ENCODE results near the gene BTN2A1. TPM values are rescaled to one million over a fixed set of nuclear protein-coding genes. Genes with fewer than 3 reads are reported as not detected.

Gene BTN2A1
- total and polyA plus RNA-seq, 2 of the 13 experiments (the other 11 are each of a cell fraction or from before 2014, with no cell fraction given), result 16.4 to 30.4 TPM

DNA sequence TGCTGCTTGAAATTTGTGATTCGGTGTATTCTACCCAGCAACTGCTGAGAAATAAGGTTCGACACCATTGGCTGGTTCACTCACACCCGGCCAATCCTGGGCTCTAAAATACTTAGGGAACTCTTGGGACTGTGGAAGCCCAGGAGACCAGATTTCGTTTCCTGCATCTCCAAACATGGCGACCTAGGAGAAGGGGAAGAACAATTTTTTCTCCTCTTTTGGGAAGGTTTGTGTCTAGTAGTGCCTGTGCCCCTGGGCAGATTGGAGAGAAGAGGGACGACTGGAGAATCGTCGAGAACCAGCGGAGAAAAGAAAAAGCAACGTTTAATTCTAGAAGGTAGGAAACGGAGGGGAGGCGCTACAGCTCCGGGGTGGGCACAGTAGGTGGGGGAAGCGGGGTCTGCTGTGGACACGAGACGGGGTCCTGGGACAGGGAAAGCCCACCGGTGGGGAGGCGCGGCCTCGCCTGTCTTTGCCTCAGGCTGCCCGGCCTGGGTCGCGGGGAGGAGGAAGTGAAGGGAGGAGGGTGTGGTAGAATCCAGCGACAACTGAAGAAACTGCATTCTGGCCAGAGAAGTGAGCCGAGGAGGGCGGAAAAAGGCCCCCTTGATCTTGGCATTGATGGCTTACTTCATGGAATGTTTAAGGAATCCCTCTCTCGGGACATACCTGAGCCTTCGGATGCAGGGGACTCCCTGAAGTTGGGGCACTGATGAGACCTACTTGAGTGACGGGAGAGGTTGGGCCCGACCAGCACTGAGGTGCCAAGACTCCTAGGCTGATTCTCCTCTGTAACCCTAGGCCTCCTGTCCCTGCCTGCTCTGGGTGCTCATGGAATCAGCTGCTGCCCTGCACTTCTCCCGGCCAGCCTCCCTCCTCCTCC is at the start of gene BTN2A1 (continued):
- TF ChIP-seq TOPORS (CRISPR knock-in tag; IDR thresholded peaks at IDR 0.05), result no peak
- TF ChIP-seq, protein P1, sequence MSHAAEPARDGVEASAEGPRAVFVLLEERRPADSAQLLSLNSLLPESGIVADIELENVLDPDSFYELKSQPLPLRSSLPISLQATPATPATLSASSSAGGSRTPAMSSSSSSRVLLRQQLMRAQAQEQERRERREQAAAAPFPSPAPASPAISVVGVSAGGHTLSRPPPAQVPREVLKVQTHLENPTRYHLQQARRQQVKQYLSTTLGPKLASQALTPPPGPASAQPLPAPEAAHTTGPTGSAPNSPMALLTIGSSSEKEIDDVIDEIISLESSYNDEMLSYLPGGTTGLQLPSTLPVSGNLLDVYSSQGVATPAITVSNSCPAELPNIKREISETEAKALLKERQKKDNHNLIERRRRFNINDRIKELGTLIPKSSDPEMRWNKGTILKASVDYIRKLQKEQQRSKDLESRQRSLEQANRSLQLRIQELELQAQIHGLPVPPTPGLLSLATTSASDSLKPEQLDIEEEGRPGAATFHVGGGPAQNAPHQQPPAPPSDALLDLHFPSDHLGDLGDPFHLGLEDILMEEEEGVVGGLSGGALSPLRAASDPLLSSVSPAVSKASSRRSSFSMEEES (CRISPR knock-in tag; IDR thresholded peaks at IDR 0.05), result no peak
- no peak for TF ChIP-seq ZBED4 (CRISPR knock-in tag; IDR thresholded peaks at IDR 0.05; ENCODE audit: borderline replicate concordance)
- TF ChIP-seq ZFAT (CRISPR knock-in tag; conservative IDR thresholded peaks at IDR 0.05), result no peak
- no peak for TF ChIP-seq ZNF230 (CRISPR knock-in tag; IDR thresholded peaks at IDR 0.05)
- no peak for TF ChIP-seq TCF7L2 (IDR thresholded peaks at IDR 0.05; ENCODE audit: low read depth, low read length)
- TF ChIP-seq HES4 (CRISPR knock-in tag; IDR thresholded peaks at IDR 0.05; ENCODE audit: borderline replicate concordance), result no peak
- TF ChIP-seq, protein P2, sequence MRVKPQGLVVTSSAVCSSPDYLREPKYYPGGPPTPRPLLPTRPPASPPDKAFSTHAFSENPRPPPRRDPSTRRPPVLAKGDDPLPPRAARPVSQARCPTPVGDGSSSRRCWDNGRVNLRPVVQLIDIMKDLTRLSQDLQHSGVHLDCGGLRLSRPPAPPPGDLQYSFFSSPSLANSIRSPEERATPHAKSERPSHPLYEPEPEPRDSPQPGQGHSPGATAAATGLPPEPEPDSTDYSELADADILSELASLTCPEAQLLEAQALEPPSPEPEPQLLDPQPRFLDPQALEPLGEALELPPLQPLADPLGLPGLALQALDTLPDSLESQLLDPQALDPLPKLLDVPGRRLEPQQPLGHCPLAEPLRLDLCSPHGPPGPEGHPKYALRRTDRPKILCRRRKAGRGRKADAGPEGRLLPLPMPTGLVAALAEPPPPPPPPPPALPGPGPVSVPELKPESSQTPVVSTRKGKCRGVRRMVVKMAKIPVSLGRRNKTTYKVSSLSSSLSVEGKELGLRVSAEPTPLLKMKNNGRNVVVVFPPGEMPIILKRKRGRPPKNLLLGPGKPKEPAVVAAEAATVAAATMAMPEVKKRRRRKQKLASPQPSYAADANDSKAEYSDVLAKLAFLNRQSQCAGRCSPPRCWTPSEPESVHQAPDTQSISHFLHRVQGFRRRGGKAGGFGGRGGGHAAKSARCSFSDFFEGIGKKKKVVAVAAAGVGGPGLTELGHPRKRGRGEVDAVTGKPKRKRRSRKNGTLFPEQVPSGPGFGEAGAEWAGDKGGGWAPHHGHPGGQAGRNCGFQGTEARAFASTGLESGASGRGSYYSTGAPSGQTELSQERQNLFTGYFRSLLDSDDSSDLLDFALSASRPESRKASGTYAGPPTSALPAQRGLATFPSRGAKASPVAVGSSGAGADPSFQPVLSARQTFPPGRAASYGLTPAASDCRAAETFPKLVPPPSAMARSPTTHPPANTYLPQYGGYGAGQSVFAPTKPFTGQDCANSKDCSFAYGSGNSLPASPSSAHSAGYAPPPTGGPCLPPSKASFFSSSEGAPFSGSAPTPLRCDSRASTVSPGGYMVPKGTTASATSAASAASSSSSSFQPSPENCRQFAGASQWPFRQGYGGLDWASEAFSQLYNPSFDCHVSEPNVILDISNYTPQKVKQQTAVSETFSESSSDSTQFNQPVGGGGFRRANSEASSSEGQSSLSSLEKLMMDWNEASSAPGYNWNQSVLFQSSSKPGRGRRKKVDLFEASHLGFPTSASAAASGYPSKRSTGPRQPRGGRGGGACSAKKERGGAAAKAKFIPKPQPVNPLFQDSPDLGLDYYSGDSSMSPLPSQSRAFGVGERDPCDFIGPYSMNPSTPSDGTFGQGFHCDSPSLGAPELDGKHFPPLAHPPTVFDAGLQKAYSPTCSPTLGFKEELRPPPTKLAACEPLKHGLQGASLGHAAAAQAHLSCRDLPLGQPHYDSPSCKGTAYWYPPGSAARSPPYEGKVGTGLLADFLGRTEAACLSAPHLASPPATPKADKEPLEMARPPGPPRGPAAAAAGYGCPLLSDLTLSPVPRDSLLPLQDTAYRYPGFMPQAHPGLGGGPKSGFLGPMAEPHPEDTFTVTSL (CRISPR knock-in tag; IDR thresholded peaks at IDR 0.05; ENCODE audit: borderline replicate concordance), result no peak; the same call in 1 of the 2 replicates
- TF ChIP-seq ISL2 (CRISPR knock-in tag; IDR thresholded peaks at IDR 0.05), result no peak; the same call in 1 of the 2 replicates
- no peak for TF ChIP-seq U2AF2 (IDR thresholded peaks at IDR 0.05; ENCODE audit: low read depth, low read length)
- no peak for TF ChIP-seq ZNF441 (CRISPR knock-in tag; IDR thresholded peaks at IDR 0.05; ENCODE audit: borderline replicate concordance)
- TF ChIP-seq MBD4 (IDR thresholded peaks at IDR 0.05; ENCODE audit: borderline replicate concordance, low read length), result no peak
- no peak for TF ChIP-seq ZBTB7A (CRISPR knock-in tag; IDR thresholded peaks at IDR 0.05)
- no peak for TF ChIP-seq ZNF513 (CRISPR knock-in tag; conservative IDR thresholded peaks at IDR 0.05)
- TF ChIP-seq SRF (IDR thresholded peaks at IDR 0.05; ENCODE audit: low read depth, low read length), result peak; percentile 63; the same call in 1 of the 2 replicates
- no peak for TF ChIP-seq ZNF124 (CRISPR knock-in tag; IDR thresholded peaks at IDR 0.05)
- peak; percentile 60; the same call in 1 of the 2 replicates for TF ChIP-seq ZNF263 (CRISPR knock-in tag; IDR thresholded peaks at IDR 0.05)
